NCI-H2081 treated with DMSO at 0.1 percent for 48 hours (cell line): ENCODE results near the gene SLC26A8.
"Not testable (repeated sequence)": the region's sequence is repeated elsewhere in the genome, so short reads cannot be mapped to it uniquely, and the experiment has no call there.

ENCODE experiments used
- DNase-seq: peaks from one replicate; lab custom pipeline; 2025; lab: John Stamatoyannopoulos, UW

The SLC26A8 gene

GRCh38 chr6:35909571-35909970 lies 114.9 kb downstream of the SLC26A8 start:
- not testable (repeated sequence) for DNase-seq

- not testable (repeated sequence) for DNase-seq
These were observed 115.6 kb downstream of the SLC26A8 start for GRCh38 chr6:35908753-35909401.

GRCh38 chr6:35907750-35908149 lies 116.7 kb downstream of the SLC26A8 start:
- DNase-seq: no peak

- no peak for DNase-seq
These were observed 118.0 kb downstream of the SLC26A8 start for GRCh38 chr6:35906499-35906846.

GRCh38 chr6:35905841-35906498 lies 118.5 kb downstream of the SLC26A8 start:
- DNase-seq: no peak

GRCh38 chr6:35905141-35905785 lies 119.2 kb downstream of the SLC26A8 start:
- DNase-seq: no peak

- DNase-seq: no peak
These were observed 120.8 kb downstream of the SLC26A8 start for GRCh38 chr6:35903679-35904078.

GRCh38 chr6:35900448-35900847 lies 124.0 kb downstream of the SLC26A8 start:
- DNase-seq: no peak

GRCh38 chr6:35898003-35898402 lies 126.4 kb downstream of the SLC26A8 start:
- no peak for DNase-seq

GRCh38 chr6:35897486-35897885 lies 127.0 kb downstream of the SLC26A8 start:
- no peak for DNase-seq

GRCh38 chr6:35897036-35897435 lies 127.4 kb downstream of the SLC26A8 start:
- no peak for DNase-seq

GRCh38 chr6:35896228-35896627 lies 128.2 kb downstream of the SLC26A8 start:
- DNase-seq: no peak

- DNase-seq: no peak
These were observed 128.9 kb downstream of the SLC26A8 start for GRCh38 chr6:35895560-35895959.

- no peak for DNase-seq
These were observed 129.7 kb downstream of the SLC26A8 start for GRCh38 chr6:35894776-35895175.
